Gastrocnemius medialis (tissue), 4 donors: ENCODE results near the gene GCN1. TPM values are rescaled to one million over a fixed set of nuclear protein-coding genes. Genes with fewer than 3 reads are reported as not detected.

Source experiments
- ATAC-seq, 2 donors: fragments of 150-250 bp; one replicate each; pipeline ENCODE4 v1.9.1; 2016
- DNase-seq, 2 donors: peaks; one replicate each; pipeline ENCODE4 v3.0.0-alpha.2; 2019
- H3K27ac ChIP-seq, 4 donors: fragments of 200-600 bp; sonication (generic); 1 replicate in 1 of 4; 2 replicates in 3 of 4; pipeline ENCODE4 v1.5.1; 2016 to 2018; ENCODE audit warnings: mild to moderate bottlenecking in 2 of 4, moderate library complexity in 1 of 4
- H3K27me3 ChIP-seq, 3 donors: fragments of 200-600 bp; sonication (generic) in 2 of 3; 1 replicate in 1 of 3; 2 replicates in 2 of 3; pipeline versions ENCODE4 v1.5.1 to v1.6.0; 2016 to 2019; ENCODE audit warnings: mild to moderate bottlenecking in 1 of 3, moderate library complexity in 1 of 3
- H3K36me3 ChIP-seq, 2 donors: fragments of 200-600 bp; sonication (generic) in 1 of 2; one replicate each; pipeline ENCODE4 v1.5.1; 2017 to 2018
- H3K4me1 ChIP-seq, 2 donors: fragments of 200-600 bp; sonication (generic) in 1 of 2; one replicate each; pipeline ENCODE4 v1.5.1; 2016 to 2017; ENCODE audit warnings: mild to moderate bottlenecking in 2 of 2
- H3K4me3 ChIP-seq, 4 donors: fragments of 200-600 bp; sonication (generic) in 3 of 4; 1 replicate in 1 of 4; 2 replicates in 3 of 4; pipeline ENCODE4 v1.5.1; 2016 to 2019; ENCODE audit warnings: mild to moderate bottlenecking in 2 of 4
- H3K9me3 ChIP-seq, 3 donors: fragments of 200-600 bp; sonication (generic) in 2 of 3; 1 replicate in 1 of 3; 2 replicates in 2 of 3; pipeline ENCODE4 v1.5.1; 2016 to 2019
- CTCF ChIP-seq, 5 experiments: fragments of 450-650 bp in 3 of 5; fragments of 200-600 bp in 2 of 5; sonication (generic) in 2 of 5; IDR thresholded peaks in 4 of 5; conservative IDR thresholded peaks in 1 of 5; 1 replicate in 4 of 5; 2 replicates in 1 of 5; pipeline ENCODE4 v1.5.1; 2016 to 2019; ENCODE audit warnings: antibody characterized with exemption in 5 of 5, mild to moderate bottlenecking in 3 of 5, moderate library complexity in 3 of 5
- POLR2A ChIP-seq, 2 donors: fragments of 450-650 bp; IDR thresholded peaks; one replicate each; pipeline ENCODE4 v1.6.1; 2017; ENCODE audit warnings: antibody characterized with exemption in 2 of 2, mild to moderate bottlenecking in 2 of 2, moderate library complexity in 2 of 2
- in situ Hi-C, 4 donors: fragments of 200-750 bp; cut with MboI; loops; one replicate each; pipeline versions ENCODE4 v1.15.0 to v1.8.0; 2017; ENCODE audit warnings: low sequenced_read_pairs in 4 of 4
- intact Hi-C: fragments of 100-400 bp; cut with DNase I; formaldehyde crosslinking; loops from one replicate; pipeline ENCODE4 v1.15.1; 2023; ENCODE audit warnings: low total_unique reads
- total RNA-seq, 4 donors: library from RNA; depleted of rRNA; stranded (reverse); fragments of >200 nt; gene quantifications; one replicate each; pipeline versions ENCODE4 v1.1.0 to v1.2.3, GENCODE V29; 2016

GCN1 gene
- total RNA-seq, 4 donors from 2014 or later = 58.2 to 99.7 (median 87.4) TPM

GRCh38 chr12:120092551-120093335 is 101.8 kb downstream of the GCN1 start:
- Histone ChIP-seq H3K36me3 (peaks cover 0 to 25% of the 10 kb centered on the region in 2 donors), H3K4me1 (peaks cover 21 to 24% of the 10 kb centered on the region in 2 donors), H3K4me3 (no peak overlapping the region), H3K9me3 (no peaks in the 10 kb centered on the region), H3K27me3 (no peaks in the 10 kb centered on the region), H3K27ac (no peak overlapping the region)
- intact Hi-C loops (no loop called here), in situ Hi-C loops (no loop called here)
- DNase-seq = no peak
- ATAC-seq = no peak
- TF ChIP-seq POLR2A (IDR thresholded peaks at IDR 0.05) (no peak), CTCF (IDR thresholded peaks at IDR 0.05 in 4 of 5, conservative IDR thresholded peaks at IDR 0.05 in 1 of 5) (no peak)

- ATAC-seq (no peak), DNase-seq (no peak)
- in situ Hi-C loops = no loop called here
- peaks cover 25 to 32% of the 10 kb centered on the region in 2 donors for H3K4me1 ChIP-seq
- TF ChIP-seq CTCF (IDR thresholded peaks at IDR 0.05 in 4 of 5, conservative IDR thresholded peaks at IDR 0.05 in 1 of 5) = no peak
- peaks cover 0 to 13% of the 10 kb centered on the region in 2 donors for H3K36me3 ChIP-seq
- no peak overlapping the region for H3K4me3 ChIP-seq
- H3K9me3 ChIP-seq = no peaks in the 10 kb centered on the region
- no peaks in the 10 kb centered on the region for H3K27me3 ChIP-seq
- H3K27ac ChIP-seq = peak overlapping the region; percentile 39 to 71 (median 59)
- intact Hi-C loops = no loop called here
Observed at GRCh38 chr12:120091371-120092090, 103.0 kb downstream of the GCN1 start.

GRCh38 chr12:120090626-120091295 is 103.8 kb downstream of the GCN1 start:
- in situ Hi-C loops = no loop called here

GRCh38 chr12:120090206-120090605 is 104.3 kb downstream of the GCN1 start:
- in situ Hi-C loops = no loop called here
- H3K4me3 ChIP-seq = no peak overlapping the region
- H3K36me3 ChIP-seq = peaks cover 0 to 10% of the 10 kb centered on the region in 2 donors

More at GRCh38 chr12:120090626-120091295, 103.8 kb downstream of the GCN1 start:
- ATAC-seq (no peak), DNase-seq (no peak)
- Histone ChIP-seq H3K4me1 (peaks cover 31 to 38% of the 10 kb centered on the region in 2 donors), H3K9me3 (no peaks in the 10 kb centered on the region), H3K27ac (peak overlapping the region; percentile 39 to 71 (median 59)), H3K27me3 (no peaks in the 10 kb centered on the region), H3K4me3 (no peak overlapping the region), H3K36me3 (peaks cover 0 to 10% of the 10 kb centered on the region in 2 donors)
- TF ChIP-seq CTCF (IDR thresholded peaks at IDR 0.05 in 4 of 5, conservative IDR thresholded peaks at IDR 0.05 in 1 of 5) (no peak), POLR2A (IDR thresholded peaks at IDR 0.05) (no peak)
- intact Hi-C loops = no loop called here

More at GRCh38 chr12:120090206-120090605, 104.3 kb downstream of the GCN1 start:
- H3K9me3 ChIP-seq = no peaks in the 10 kb centered on the region
- no peak for TF ChIP-seq POLR2A (IDR thresholded peaks at IDR 0.05)
- peaks cover 31 to 38% of the 10 kb centered on the region in 2 donors for H3K4me1 ChIP-seq
- ATAC-seq (no peak), DNase-seq (no peak)
- intact Hi-C loops = no loop called here
- H3K27me3 ChIP-seq = no peaks in the 10 kb centered on the region
- H3K27ac ChIP-seq = peak overlapping the region; percentile 39 to 71 (median 59)
